ENCODE data around the gene ABI3BP. TPM values are rescaled to one million over a fixed set of nuclear protein-coding genes. Genes with fewer than 3 reads are reported as not detected.

ABI3BP gene
- total RNA-seq, 1 experiment from 2014 or later = 0.15 TPM

- no TSS peak for BruUV-seq (replicated peaks)
- Histone ChIP-seq H3K9ac (ENCODE audit: low read length) (no peak overlapping the region), H3K4me2 (ENCODE audit: low read length) (no peak overlapping the region), H2AFZ (ENCODE audit: low read depth, low read length, poor library complexity, severe bottlenecking) (no peak overlapping the region), H3K9me3 (ENCODE audit: control insufficient read depth in 1 of 2, insufficient read depth in 1 of 2, low read depth in 1 of 2, low read length in 2 of 2) (no peaks in the 10 kb centered on the region), H3K9me2 (ENCODE audit: insufficient read depth) (no peaks in the 10 kb centered on the region), H3K27ac (ENCODE audit: low read depth, low read length) (no peak overlapping the region), H3K4me3 (replicated peaks in 1 of 2; ENCODE audit: low read depth in 1 of 2, low read length in 2 of 2) (no peak overlapping the region), H3K27me3 (ENCODE audit: insufficient read depth, low read length) (no peaks in the 10 kb centered on the region), H3K36me3 (ENCODE audit: control insufficient read depth in 1 of 2, insufficient read depth in 2 of 2, low read length in 2 of 2) (no peaks in the 10 kb centered on the region), H4K20me1 (ENCODE audit: insufficient read depth) (no peaks in the 10 kb centered on the region), H3K79me2 (ENCODE audit: insufficient read depth, low read length) (no peaks in the 10 kb centered on the region), H3K4me1 (ENCODE audit: control insufficient read depth in 1 of 2, insufficient read depth in 2 of 2, low read length in 2 of 2) (no peaks in the 10 kb centered on the region)
- ATAC-seq (no peak), DNase-seq (ENCODE audit: low read depth, low spot score) (no peak)
- CTCF ChIA-PET = interaction anchor here (1.8 kb wide), 1 partner anchor 18 kb away, joined by 5 read pairs; no protein-coding TSS in a partner anchor
- TF ChIP-seq CTCF (IDR thresholded peaks at IDR 0.05 in 2 of 3, conservative IDR thresholded peaks at IDR 0.05 in 1 of 3; ENCODE audit: borderline replicate concordance in 1 of 3, insufficient read depth in 1 of 3, low read depth in 2 of 3, low read length in 2 of 3) = no peak
- POLR2A ChIA-PET = no interaction called here
- RAD21 ChIA-PET (ENCODE audit: low non-redundant PET in 1 of 2, low total read pairs in 2 of 2, uncharacterized antibody in 2 of 2, unreplicated experiment in 2 of 2) = no interaction called here
- intact Hi-C loops (cut with micrococcal nuclease) = no loop called here
Observed at GRCh38 chr3:100910986-100911385, 82.2 kb downstream of the ABI3BP start.

- H3K9ac ChIP-seq (ENCODE audit: low read length) = no peak overlapping the region
- no peak overlapping the region for H2AFZ ChIP-seq (ENCODE audit: low read depth, low read length, poor library complexity, severe bottlenecking)
- DNase-seq (ENCODE audit: low read depth, low spot score) (no peak), ATAC-seq (no peak)
- no peaks in the 10 kb centered on the region for H4K20me1 ChIP-seq (ENCODE audit: insufficient read depth)
- ChIA-PET CTCF (no interaction called here), RAD21 (ENCODE audit: low non-redundant PET in 1 of 2, low total read pairs in 2 of 2, uncharacterized antibody in 2 of 2, unreplicated experiment in 2 of 2) (no interaction called here), POLR2A (no interaction called here)
- intact Hi-C loops (cut with micrococcal nuclease) = loop anchor here (10.0 kb wide), 1 partner anchor 472 kb away; no protein-coding TSS in a partner anchor
- BruUV-seq (replicated peaks) = no TSS peak
- no peak overlapping the region for H3K4me3 ChIP-seq (replicated peaks in 1 of 2; ENCODE audit: low read depth in 1 of 2, low read length in 2 of 2)
- H3K27me3 ChIP-seq (ENCODE audit: insufficient read depth, low read length) = no peaks in the 10 kb centered on the region
- H3K4me1 ChIP-seq (ENCODE audit: control insufficient read depth in 1 of 2, insufficient read depth in 2 of 2, low read length in 2 of 2) = no peaks in the 10 kb centered on the region
- H3K79me2 ChIP-seq (ENCODE audit: insufficient read depth, low read length) = no peaks in the 10 kb centered on the region
- no peaks in the 10 kb centered on the region for H3K9me3 ChIP-seq (ENCODE audit: control insufficient read depth in 1 of 2, insufficient read depth in 1 of 2, low read depth in 1 of 2, low read length in 2 of 2)
- H3K4me2 ChIP-seq (ENCODE audit: low read length) = no peak overlapping the region
- H3K9me2 ChIP-seq (ENCODE audit: insufficient read depth) = no peaks in the 10 kb centered on the region
- no peaks in the 10 kb centered on the region for H3K36me3 ChIP-seq (ENCODE audit: control insufficient read depth in 1 of 2, insufficient read depth in 2 of 2, low read length in 2 of 2)
- no peak overlapping the region for H3K27ac ChIP-seq (ENCODE audit: low read depth, low read length)
- TF ChIP-seq ATF3 (IDR thresholded peaks at IDR 0.05) = no peak
- no peak for TF ChIP-seq JUND (IDR thresholded peaks at IDR 0.05)
- no peak for TF ChIP-seq ELF1 (IDR thresholded peaks at IDR 0.05; ENCODE audit: borderline replicate concordance, low read depth)
- no peak for TF ChIP-seq RAD21 (IDR thresholded peaks at IDR 0.05; ENCODE audit: low read depth)
- TF ChIP-seq YY1 (IDR thresholded peaks at IDR 0.05; ENCODE audit: extremely low read depth, insufficient replicate concordance, low read depth, low read length) = no peak
- no peak for TF ChIP-seq EZH2 (IDR thresholded peaks at IDR 0.05)
- no peak for TF ChIP-seq MAX (IDR thresholded peaks at IDR 0.05)
- TF ChIP-seq CTCF (IDR thresholded peaks at IDR 0.05 in 2 of 3, conservative IDR thresholded peaks at IDR 0.05 in 1 of 3; ENCODE audit: borderline replicate concordance in 1 of 3, insufficient read depth in 1 of 3, low read depth in 2 of 3, low read length in 2 of 3) = no peak
- TF ChIP-seq CBX3 (IDR thresholded peaks at IDR 0.05; ENCODE audit: low read depth) = no peak
- no peak for TF ChIP-seq ZBTB33 (IDR thresholded peaks at IDR 0.05; ENCODE audit: extremely low read depth, insufficient replicate concordance, low read length)
- no peak for TF ChIP-seq CEBPB (IDR thresholded peaks at IDR 0.05; ENCODE audit: low read depth)
- no peak for TF ChIP-seq SRF (IDR thresholded peaks at IDR 0.05; ENCODE audit: low read depth)
- no peak for TF ChIP-seq POLR2AphosphoS5 (IDR thresholded peaks at IDR 0.05; ENCODE audit: low read depth, low read length)
- no peak for TF ChIP-seq SIN3A (IDR thresholded peaks at IDR 0.05; ENCODE audit: low read depth)
Observed at GRCh38 chr3:100902572-100902971, 90.6 kb downstream of the ABI3BP start.
